HepG2 (cell line): ENCODE measurements around the gene SMARCE1. TPM values are rescaled to one million over a fixed set of nuclear protein-coding genes. Genes with fewer than 3 reads are reported as not detected.

Source experiments
- AKAP8 ChIP-seq: sonication (generic); formaldehyde crosslinking; IDR thresholded peaks from 2 replicates; pipeline ENCODE4 v1.5.1; 2020; ENCODE audit warnings: mild to moderate bottlenecking, missing genetic modification reagents
- BRF2 ChIP-seq: sonication (generic); formaldehyde crosslinking; IDR thresholded peaks from 2 replicates; pipeline ENCODE4 v1.8.1; 2022; ENCODE audit warnings: mild to moderate bottlenecking, missing genetic modification reagents
- CC2D1A ChIP-seq: sonication (generic); formaldehyde crosslinking; IDR thresholded peaks from 2 replicates; pipeline ENCODE4 v1.8.1; 2023; ENCODE audit warnings: mild to moderate bottlenecking, missing genetic modification reagents
- CCDC6 ChIP-seq: sonication (generic); formaldehyde crosslinking; IDR thresholded peaks from 2 replicates; pipeline ENCODE4 v1.8.1; 2022; ENCODE audit warnings: mild to moderate bottlenecking, missing genetic modification reagents, moderate library complexity
- FLYWCH1 ChIP-seq: sonication (generic); formaldehyde crosslinking; IDR thresholded peaks from 2 replicates; pipeline ENCODE4 v1.8.1; 2023; ENCODE audit warnings: mild to moderate bottlenecking, missing genetic modification reagents
- GATAD1 ChIP-seq: IDR thresholded peaks from 2 replicates; pipeline ENCODE4 v1.6.1; 2016; ENCODE audit warnings: missing genetic modification reagents, missing compliant biosample characterization
- HHEX ChIP-seq: IDR thresholded peaks from 2 replicates; pipeline ENCODE4 v1.6.1; 2016; ENCODE audit warnings: control low read depth
- HOXA3 ChIP-seq: sonication (generic); formaldehyde crosslinking; IDR thresholded peaks from 2 replicates; pipeline ENCODE4 v1.5.0; 2020; ENCODE audit warnings: missing genetic modification reagents
- KDM1A ChIP-seq: IDR thresholded peaks from 2 replicates; pipeline ENCODE4 v1.6.1; 2016; ENCODE audit warnings: missing compliant biosample characterization
- MAZ ChIP-seq, 2 experiments: sonication (generic) in 1 of 2; formaldehyde crosslinking in 1 of 2; IDR thresholded peaks; 2 replicates each; pipeline versions ENCODE4 v1.5.0 to v1.6.1; 2012 to 2020; ENCODE audit warnings: low read depth in 2 of 2, mild to moderate bottlenecking in 2 of 2, borderline replicate concordance in 1 of 2, improper control_type of control experiment in 1 of 2, low read length in 1 of 2, missing genetic modification reagents in 1 of 2, moderate library complexity in 1 of 2
- NFKB2 ChIP-seq: sonication (generic); formaldehyde crosslinking; IDR thresholded peaks from 2 replicates; pipeline ENCODE4 v1.4.0; 2020; ENCODE audit warnings: missing genetic modification reagents, borderline replicate concordance
- NFKBIZ ChIP-seq: IDR thresholded peaks from 2 replicates; pipeline ENCODE4 v1.6.1; 2018; ENCODE audit warnings: missing genetic modification reagents, missing compliant biosample characterization
- REPIN1 ChIP-seq: sonication (generic); formaldehyde crosslinking; IDR thresholded peaks from 2 replicates; pipeline ENCODE4 v1.8.0; 2022; ENCODE audit warnings: missing genetic modification reagents, low read depth, mild to moderate bottlenecking, borderline replicate concordance
- SRSF9 ChIP-seq: fragments of 200-400 bp; formaldehyde crosslinking; IDR thresholded peaks from 2 replicates; pipeline ENCODE4 v1.6.1; 2018; ENCODE audit warnings: borderline replicate concordance, mild to moderate bottlenecking, low read depth, low read length; ENCODE audit not compliant: insufficient read depth, poor library complexity, severe bottlenecking
- ZBTB21 ChIP-seq: sonication (generic); formaldehyde crosslinking; IDR thresholded peaks from 2 replicates; pipeline ENCODE4 v1.4.0; 2020; ENCODE audit warnings: missing genetic modification reagents
- ZBTB34 ChIP-seq: sonication (generic); formaldehyde crosslinking; IDR thresholded peaks from 2 replicates; pipeline ENCODE4 v1.8.0; 2022; ENCODE audit warnings: mild to moderate bottlenecking, missing genetic modification reagents
- ZFAT ChIP-seq: sonication (generic); formaldehyde crosslinking; conservative IDR thresholded peaks from 2 replicates; pipeline ENCODE4 v1.8.1; 2023; ENCODE audit warnings: missing genetic modification reagents, inconsistent platforms
- ZFP36L2 ChIP-seq: sonication (generic); formaldehyde crosslinking; IDR thresholded peaks from 2 replicates; pipeline ENCODE4 v1.4.0; 2020; ENCODE audit warnings: missing genetic modification reagents
- ZNF160 ChIP-seq: sonication (generic); formaldehyde crosslinking; IDR thresholded peaks from 2 replicates; pipeline ENCODE4 v1.8.0; 2022; ENCODE audit warnings: mild to moderate bottlenecking, inconsistent platforms, missing genetic modification reagents
- ZNF207 ChIP-seq: fragments of 450-650 bp; IDR thresholded peaks from 2 replicates; pipeline ENCODE4 v1.6.1; 2016; ENCODE audit warnings: antibody characterized with exemption, borderline replicate concordance
- ZNF276 ChIP-seq: sonication (generic); formaldehyde crosslinking; IDR thresholded peaks from 2 replicates; pipeline ENCODE4 v1.4.0; 2020; ENCODE audit warnings: mild to moderate bottlenecking, low read depth, missing genetic modification reagents
- ZNF317 ChIP-seq: sonication (generic); formaldehyde crosslinking; IDR thresholded peaks from 2 replicates; pipeline ENCODE4 v1.5.0; 2020; ENCODE audit warnings: mild to moderate bottlenecking, missing genetic modification reagents
- ZNF44 ChIP-seq: sonication (generic); formaldehyde crosslinking; IDR thresholded peaks from 2 replicates; pipeline ENCODE4 v1.5.1; 2020; ENCODE audit warnings: mild to moderate bottlenecking, missing genetic modification reagents
- ZNF605 ChIP-seq: sonication (generic); formaldehyde crosslinking; IDR thresholded peaks from 2 replicates; pipeline ENCODE4 v1.8.0; 2022; ENCODE audit warnings: mild to moderate bottlenecking, missing genetic modification reagents
- ZSCAN21 ChIP-seq: sonication (generic); formaldehyde crosslinking; IDR thresholded peaks from 2 replicates; pipeline ENCODE4 v1.8.0; 2022; ENCODE audit warnings: mild to moderate bottlenecking, missing genetic modification reagents, moderate library complexity, borderline replicate concordance
- polyA plus RNA-seq, 8 experiments: library from polyadenylated mRNA; depleted of rRNA in 3 of 8; stranded (reverse) in 7 of 8; unstranded in 1 of 8; fragments of >200 nt; fragmentation: Illumina TruSeq in 4 of 8; extraction: Trizol in 4 of 8; gene quantifications; 2 replicates each; pipeline versions ENCODE4 v1.2.1 to v1.2.3, GENCODE V29; 2011 to 2016; ENCODE audit warnings: low read depth in 4 of 8, missing spikeins in 1 of 8, mixed read lengths in 1 of 8; ENCODE audit not compliant: insufficient read depth in 1 of 8
- total RNA-seq, 5 experiments: library from RNA; depleted of rRNA; stranded (reverse); fragments of >200 nt; fragmentation: Illumina TruSeq; extraction: Trizol; gene quantifications; 2 replicates each; pipeline ENCODE4 v1.2.3, GENCODE V29; 2016; ENCODE audit warnings: low read depth in 1 of 5
- TF ChIP-seq, protein P1 (sequence below): sonication (generic); formaldehyde crosslinking; IDR thresholded peaks from 2 replicates; pipeline ENCODE4 v1.4.0; 2020; ENCODE audit warnings: low read depth, mild to moderate bottlenecking, missing genetic modification reagents

Gene SMARCE1
- total and polyA plus RNA-seq, 2 of the 13 experiments (the other 11 are each of a cell fraction or from before 2014, with no cell fraction given): 43.5 to 127 TPM

GRCh38 chr17:40648384-40648968 is 858 bp upstream of the SMARCE1 start (continued):
- TF ChIP-seq, protein P1, sequence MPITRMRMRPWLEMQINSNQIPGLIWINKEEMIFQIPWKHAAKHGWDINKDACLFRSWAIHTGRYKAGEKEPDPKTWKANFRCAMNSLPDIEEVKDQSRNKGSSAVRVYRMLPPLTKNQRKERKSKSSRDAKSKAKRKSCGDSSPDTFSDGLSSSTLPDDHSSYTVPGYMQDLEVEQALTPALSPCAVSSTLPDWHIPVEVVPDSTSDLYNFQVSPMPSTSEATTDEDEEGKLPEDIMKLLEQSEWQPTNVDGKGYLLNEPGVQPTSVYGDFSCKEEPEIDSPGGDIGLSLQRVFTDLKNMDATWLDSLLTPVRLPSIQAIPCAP: 0 out of 2 replicates have a peak, but pooled peaks have one; percentile 82
- TF ChIP-seq ZBTB34 (CRISPR knock-in tag) (no peak), KDM1A (no peak), ZNF317 (CRISPR knock-in tag) (peak; percentile 81; the same call in 1 of the 2 replicates), FLYWCH1 (0 out of 2 replicates have a peak, but pooled peaks have one; percentile 16), HOXA3 (CRISPR knock-in tag) (no peak; the same call in 1 of the 2 replicates), AKAP8 (no peak), ZNF207 (no peak), CC2D1A (no peak), ZBTB21 (CRISPR knock-in tag) (no peak), ZFAT (CRISPR knock-in tag) (no peak), MAZ (IDR thresholded peaks at IDR 0.05; ENCODE audit: borderline replicate concordance, low read depth, low read length) (no peak), MAZ (CRISPR knock-in tag; IDR thresholded peaks at IDR 0.05; ENCODE audit: low read depth) (0 out of 2 replicates have a peak, but pooled peaks have one; percentile 16), NFKBIZ (CRISPR knock-in tag) (no peak), HHEX (CRISPR knock-in tag) (no peak), ZNF605 (CRISPR knock-in tag) (no peak; the same call in 1 of the 2 replicates), SRSF9 (no peak), CCDC6 (CRISPR knock-in tag) (0 out of 2 replicates have a peak, but pooled peaks have one; percentile 32), ZFP36L2 (no peak), NFKB2 (peak; percentile 17; the same call in 1 of the 2 replicates), GATAD1 (CRISPR knock-in tag) (no peak), REPIN1 (CRISPR knock-in tag) (no peak), ZSCAN21 (no peak), ZNF160 (CRISPR knock-in tag) (no peak), BRF2 (CRISPR knock-in tag) (no peak), ZNF276 (peak; percentile 12; the same call in 1 of the 2 replicates), ZNF44 (CRISPR knock-in tag) (no peak)
